ENCODE results near the gene AP1B1.

The AP1B1 gene

DNA sequence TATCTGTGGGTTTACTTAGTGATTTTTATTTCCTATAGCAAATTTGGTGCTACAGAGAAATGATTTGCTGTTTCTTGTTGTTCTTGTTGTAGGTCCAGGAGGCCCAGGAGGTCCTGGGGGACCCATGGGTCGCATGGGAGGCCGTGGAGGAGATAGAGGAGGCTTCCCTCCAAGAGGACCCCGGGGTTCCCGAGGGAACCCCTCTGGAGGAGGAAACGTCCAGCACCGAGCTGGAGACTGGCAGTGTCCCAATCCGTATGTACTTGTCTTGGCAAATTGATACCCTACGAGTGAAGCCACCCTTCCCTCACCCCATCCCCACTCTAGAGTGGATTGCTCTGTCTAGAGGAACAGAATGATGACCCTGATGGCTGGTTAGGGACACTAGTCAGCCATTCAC lies 89.7 kb downstream of the AP1B1 start:
- DNase-seq = no peak

DNA sequence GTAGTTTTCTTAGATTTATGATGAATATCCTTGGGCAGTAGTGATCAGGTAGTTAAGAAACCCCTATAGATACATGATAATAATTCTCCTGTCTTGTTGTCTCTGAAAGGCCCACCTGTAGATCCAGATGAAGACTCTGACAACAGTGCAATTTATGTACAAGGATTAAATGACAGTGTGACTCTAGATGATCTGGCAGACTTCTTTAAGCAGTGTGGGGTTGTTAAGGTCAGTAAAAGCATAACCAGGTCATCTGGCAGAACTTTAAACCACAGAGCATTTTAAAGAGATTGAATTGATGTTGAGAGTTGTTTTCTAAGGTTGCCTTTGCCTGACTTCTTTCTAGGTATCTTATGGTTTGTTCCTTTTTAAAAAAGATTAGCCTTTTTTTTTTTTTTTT lies 96.0 kb downstream of the AP1B1 start:
- DNase-seq = no peak

DNA sequence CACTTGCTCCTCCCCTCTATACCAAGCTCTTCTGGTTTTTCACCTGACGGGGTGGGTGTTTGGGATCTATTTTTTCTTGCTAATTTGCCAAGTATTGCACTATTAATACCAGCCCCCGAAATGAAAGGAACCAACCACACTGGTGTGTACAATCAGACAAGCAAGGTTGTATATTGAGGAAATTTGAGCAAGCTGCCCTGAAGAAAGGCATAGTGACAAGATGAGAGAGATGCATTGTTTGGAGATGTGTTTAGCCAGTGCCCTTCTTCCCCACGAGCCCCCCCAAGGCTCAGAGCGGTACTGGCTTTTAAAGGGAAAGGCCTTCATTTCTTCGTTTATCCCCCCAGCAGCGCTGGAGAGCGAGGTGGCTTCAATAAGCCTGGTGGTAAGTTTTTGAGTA lies 97.2 kb downstream of the AP1B1 start:
- DNase-seq = no peak

DNA sequence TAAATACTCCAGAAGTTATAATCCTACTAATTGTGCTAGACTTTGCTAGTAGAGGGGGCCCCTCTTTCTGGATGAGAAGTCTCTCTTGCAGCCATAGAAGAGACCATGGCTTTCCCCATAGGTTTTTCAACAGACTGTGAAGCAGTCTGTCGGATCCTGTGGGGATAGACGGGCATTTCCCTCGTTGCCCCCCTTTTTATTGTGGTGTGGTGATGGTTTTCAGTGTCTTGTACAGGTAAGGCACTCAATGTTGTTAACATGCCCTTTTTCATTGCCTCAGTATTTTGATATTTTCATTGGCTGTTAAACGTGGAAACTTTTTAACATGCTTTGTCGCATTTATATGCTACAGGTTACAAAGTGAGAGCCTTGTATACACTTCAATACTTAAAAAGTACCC lies 98.3 kb downstream of the AP1B1 start:
- DNase-seq = no peak

DNA sequence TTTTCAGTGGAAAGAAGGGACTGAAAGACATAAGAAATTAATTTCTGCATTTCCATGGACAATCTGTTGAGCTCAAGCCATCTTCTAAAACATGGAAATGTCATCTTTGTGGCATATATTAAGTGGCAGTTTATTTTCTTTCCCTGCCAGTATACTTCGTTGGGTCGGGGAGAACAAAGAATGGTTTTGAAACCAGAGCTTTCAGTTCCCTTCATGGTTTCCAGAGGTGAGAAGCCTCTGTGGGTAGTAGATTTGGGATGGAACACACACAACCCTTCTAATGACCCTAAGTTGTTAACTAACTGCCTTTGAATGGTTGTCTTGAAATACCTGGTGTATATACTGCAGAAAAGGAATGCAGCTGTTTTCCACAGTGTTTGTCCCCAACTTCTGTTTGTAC lies 99.5 kb downstream of the AP1B1 start:
- no peak for DNase-seq

DNA sequence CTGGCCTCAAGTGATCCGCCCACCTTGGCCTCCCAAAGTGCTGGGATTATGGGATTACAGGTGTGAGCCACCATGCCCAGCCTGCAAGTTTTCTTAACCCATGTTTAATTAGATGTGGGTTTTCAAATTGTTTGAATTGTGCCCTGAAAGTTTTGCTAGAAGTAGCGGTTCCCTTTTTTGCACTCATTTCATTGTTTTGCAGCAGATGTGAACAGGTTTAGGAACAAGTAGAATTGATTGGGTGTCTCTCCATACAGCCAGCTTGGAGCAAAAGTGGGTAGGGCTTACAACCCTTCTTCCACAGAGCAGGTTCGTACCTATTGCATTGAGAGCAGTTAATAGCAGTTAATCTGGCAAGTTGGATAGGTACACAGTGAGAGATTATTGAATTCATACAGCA lies 104.2 kb downstream of the AP1B1 start:
- no peak for DNase-seq

DNA sequence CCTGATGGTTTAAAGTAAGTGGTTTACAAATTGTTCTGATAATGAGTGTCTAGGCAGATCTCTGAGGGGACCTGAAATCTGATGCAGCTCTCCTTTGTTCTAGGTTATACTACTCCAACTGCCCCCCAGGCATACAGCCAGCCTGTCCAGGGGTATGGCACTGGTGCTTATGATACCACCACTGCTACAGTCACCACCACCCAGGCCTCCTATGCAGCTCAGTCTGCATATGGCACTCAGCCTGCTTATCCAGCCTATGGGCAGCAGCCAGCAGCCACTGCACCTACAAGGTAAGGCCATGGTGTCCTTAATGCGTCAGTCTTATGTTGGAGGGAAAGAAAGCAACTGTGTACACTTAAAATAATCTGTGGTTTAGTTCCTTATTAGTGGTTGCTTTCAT lies 110.4 kb downstream of the AP1B1 start:
- no peak for DNase-seq
